MV-4-11 (cell line): Measurements from ENCODE around the gene TMEM178B.
"Not testable (repeated sequence)": the region's sequence is repeated elsewhere in the genome, so short reads cannot be mapped to it uniquely, and the experiment has no call there.

Source experiments
- DNase-seq: peaks from one replicate; lab custom pipeline; 2025; lab: John Stamatoyannopoulos, UW

TMEM178B gene

GRCh38 chr7:141142058-141142457 is 68.2 kb downstream of the TMEM178B start:
- no peak for DNase-seq

GRCh38 chr7:141144921-141145629 is 71.2 kb downstream of the TMEM178B start:
- no peak for DNase-seq

- DNase-seq: no peak
These were observed 71.7 kb downstream of the TMEM178B start for GRCh38 chr7:141145630-141145982.

GRCh38 chr7:141147482-141147881 is 73.6 kb downstream of the TMEM178B start:
- DNase-seq: no peak

GRCh38 chr7:141150465-141150864 is 76.6 kb downstream of the TMEM178B start:
- no peak for DNase-seq

GRCh38 chr7:141151746-141152145 is 77.9 kb downstream of the TMEM178B start:
- no peak for DNase-seq

GRCh38 chr7:141153231-141153630 is 79.4 kb downstream of the TMEM178B start:
- DNase-seq: no peak

GRCh38 chr7:141154131-141154732 is 80.4 kb downstream of the TMEM178B start:
- no peak for DNase-seq

DNA sequence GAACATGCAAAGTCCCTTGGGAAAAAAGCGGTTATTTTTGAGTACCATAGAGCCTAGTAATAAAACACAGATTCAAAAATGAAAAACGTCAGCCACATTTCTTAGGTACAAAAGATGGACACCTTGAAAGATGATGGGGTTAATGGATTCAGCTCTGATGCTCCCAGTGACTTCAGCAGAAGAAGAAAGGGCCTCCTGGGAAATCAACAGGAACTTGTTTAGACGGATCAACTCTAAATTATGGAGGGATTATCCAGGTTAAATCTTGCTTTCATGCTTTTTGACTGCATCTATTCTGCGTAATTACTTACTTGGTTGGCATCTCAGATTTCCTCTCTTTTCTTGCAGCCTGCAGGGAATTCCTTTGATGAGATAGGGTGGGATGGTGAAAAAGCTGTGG is 82.5 kb downstream of the TMEM178B start:
- DNase-seq: no peak

DNA sequence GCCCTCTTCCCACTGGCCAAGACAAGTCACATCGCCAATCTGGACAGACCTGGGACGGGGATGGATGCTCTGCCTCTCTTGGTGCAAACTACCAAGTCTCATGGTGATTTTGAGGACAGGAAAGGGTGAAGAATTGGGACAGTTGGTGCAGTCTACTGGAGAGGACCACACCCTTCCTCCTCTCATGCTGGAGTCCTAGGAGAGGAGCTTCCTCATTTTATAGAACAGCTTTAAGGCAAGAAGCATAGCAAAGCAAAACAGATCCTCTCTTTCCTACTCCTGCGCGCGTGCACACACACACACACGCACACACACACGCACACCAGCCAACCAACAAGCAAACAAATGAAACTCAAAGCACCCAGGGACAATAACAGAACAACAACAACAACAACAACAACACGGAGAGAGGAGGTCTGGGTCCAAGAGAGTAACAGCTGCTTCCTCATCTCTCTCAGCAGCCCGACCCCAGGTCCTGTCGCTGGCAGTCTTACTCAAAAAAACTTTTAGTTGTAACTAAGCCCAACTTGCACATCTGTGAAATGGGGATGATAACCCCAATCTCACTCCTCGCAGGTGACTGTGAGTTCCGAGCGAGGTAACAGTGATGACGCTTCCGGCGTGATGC is 83.4 kb downstream of the TMEM178B start:
- peak; percentile 58 for DNase-seq

- peak; percentile 85 for DNase-seq
These were observed 84.7 kb downstream of the TMEM178B start for GRCh38 chr7:141158561-141158960.

- DNase-seq: no peak
These were observed 86.5 kb downstream of the TMEM178B start for GRCh38 chr7:141160246-141160860.

GRCh38 chr7:141161550-141162535 is 88.0 kb downstream of the TMEM178B start:
- DNase-seq: no peak

GRCh38 chr7:141165521-141165920 is 91.7 kb downstream of the TMEM178B start:
- no peak for DNase-seq

DNA sequence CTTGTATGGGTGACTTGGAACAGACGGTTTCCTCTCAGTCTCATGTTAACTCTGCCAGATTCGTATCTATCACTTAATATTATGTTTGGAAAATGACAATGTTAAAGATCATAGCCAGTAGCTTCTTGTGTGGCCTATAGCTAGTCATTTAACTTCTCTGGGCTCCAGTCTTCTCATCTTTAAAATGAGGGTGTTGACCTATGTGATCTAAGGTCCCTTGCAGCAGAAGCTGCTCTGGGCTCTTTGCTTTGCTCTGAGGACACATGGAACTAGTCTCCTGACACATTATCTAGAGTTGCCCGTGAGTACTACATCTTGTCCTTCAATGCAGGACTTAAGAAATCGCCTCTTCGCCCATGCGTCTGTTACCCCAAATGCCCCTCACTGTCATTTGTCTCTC is 93.1 kb downstream of the TMEM178B start:
- no peak for DNase-seq

DNA sequence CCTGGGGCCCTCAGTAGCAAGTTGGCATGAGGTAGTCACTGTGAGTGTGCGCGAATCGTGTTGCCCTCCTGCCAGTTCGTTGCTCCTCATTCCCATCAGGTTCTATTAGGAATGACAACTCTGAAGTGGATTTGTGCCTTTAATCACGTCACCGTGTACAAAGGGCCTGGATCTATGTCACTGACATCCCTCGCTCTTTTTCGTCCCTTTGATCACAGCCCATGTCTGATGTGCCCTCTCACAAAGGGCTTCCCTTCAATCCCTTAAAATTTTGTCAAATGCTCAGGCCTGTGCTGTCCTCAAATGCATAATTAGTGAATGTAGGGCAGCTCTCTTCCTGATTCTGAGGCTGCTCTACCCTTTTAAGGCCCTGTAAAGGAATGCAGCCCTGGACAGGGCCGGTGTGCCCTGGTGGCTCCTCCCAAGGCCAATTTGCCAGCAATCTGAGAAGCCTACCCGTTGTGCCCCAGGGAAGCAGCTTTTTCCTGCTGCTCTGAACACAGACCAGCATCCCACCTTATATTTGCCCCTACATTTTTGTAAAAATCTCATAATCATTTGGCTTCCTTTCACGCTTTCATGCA is 93.6 kb downstream of the TMEM178B start:
- DNase-seq: no peak

- not testable (repeated sequence) for DNase-seq
These were observed 95.3 kb downstream of the TMEM178B start for GRCh38 chr7:141169157-141169556.

GRCh38 chr7:141175728-141176127 is 101.9 kb downstream of the TMEM178B start:
- DNase-seq: peak; percentile 29

GRCh38 chr7:141177120-141177519 is 103.3 kb downstream of the TMEM178B start:
- DNase-seq: not testable (repeated sequence)

- no peak for DNase-seq
These were observed 104.7 kb downstream of the TMEM178B start for GRCh38 chr7:141178486-141179135.

DNA sequence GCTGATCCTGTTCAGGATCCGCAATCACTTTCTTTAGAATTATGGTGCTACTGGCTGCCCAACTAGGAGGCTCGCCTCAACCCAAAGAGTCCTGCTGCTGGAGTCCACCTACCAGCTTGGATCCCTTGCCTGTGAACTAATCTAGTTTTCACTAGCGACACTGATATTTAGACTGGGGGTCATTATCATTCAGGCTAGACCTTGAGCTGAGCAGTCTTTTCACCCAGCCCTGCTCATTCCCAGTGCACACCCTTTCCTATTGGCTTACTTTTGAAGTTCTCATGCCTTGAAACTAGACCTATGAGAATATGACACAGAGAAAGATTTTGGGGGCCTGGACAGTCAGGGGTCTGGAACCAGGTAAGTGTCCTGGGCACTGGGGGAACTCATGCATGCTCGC is 107.9 kb downstream of the TMEM178B start:
- no peak for DNase-seq
